Neural cell (in vitro differentiated cells): ENCODE measurements around the gene RAB3B.

ENCODE experiments used
- EP300 ChIP-seq: fragments of 450-650 bp; conservative IDR thresholded peaks from 2 replicates; pipeline ENCODE4 v1.6.1; 2014; ENCODE audit warnings: antibody characterized with exemption, mild to moderate bottlenecking, moderate library complexity; ENCODE audit not compliant: poor library complexity, severe bottlenecking
- EZH2 ChIP-seq: fragments of 200-600, 300-800 bp; shearing (Covaris generic), sonication (generic); IDR thresholded peaks from 2 replicates; pipeline ENCODE4 v1.6.1; 2014; ENCODE audit warnings: antibody characterized with exemption, low read length, borderline replicate concordance, mild to moderate bottlenecking; ENCODE audit not compliant: insufficient read depth, poor library complexity, severe bottlenecking
- MXI1 ChIP-seq: fragments of 450-650 bp; conservative IDR thresholded peaks from 2 replicates; pipeline ENCODE4 v1.6.1; 2014; ENCODE audit warnings: antibody characterized with exemption, mild to moderate bottlenecking; ENCODE audit not compliant: poor library complexity, severe bottlenecking
- POLR2AphosphoS5 ChIP-seq: IDR thresholded peaks from 2 replicates; pipeline ENCODE4 v1.6.1; 2012
- RAD21 ChIP-seq: fragments of 450-650 bp; conservative IDR thresholded peaks from 2 replicates; pipeline ENCODE4 v1.6.1; 2014; ENCODE audit warnings: antibody characterized with exemption, mild to moderate bottlenecking, moderate library complexity
- SMC3 ChIP-seq: fragments of 450-650 bp; conservative IDR thresholded peaks from 2 replicates; pipeline ENCODE4 v1.6.1; 2014; ENCODE audit warnings: antibody characterized with exemption, mild to moderate bottlenecking, moderate library complexity; ENCODE audit not compliant: poor library complexity
- TAF1 ChIP-seq: IDR thresholded peaks from 2 replicates; pipeline ENCODE4 v1.6.1; 2012; ENCODE audit warnings: low read depth
- TF ChIP-seq, protein P1 (sequence below): fragments of 450-650 bp; IDR thresholded peaks from 2 replicates; pipeline ENCODE4 v1.5.1; 2014; ENCODE audit warnings: antibody characterized with exemption, mild to moderate bottlenecking, moderate library complexity; ENCODE audit not compliant: poor library complexity, severe bottlenecking

DNA sequence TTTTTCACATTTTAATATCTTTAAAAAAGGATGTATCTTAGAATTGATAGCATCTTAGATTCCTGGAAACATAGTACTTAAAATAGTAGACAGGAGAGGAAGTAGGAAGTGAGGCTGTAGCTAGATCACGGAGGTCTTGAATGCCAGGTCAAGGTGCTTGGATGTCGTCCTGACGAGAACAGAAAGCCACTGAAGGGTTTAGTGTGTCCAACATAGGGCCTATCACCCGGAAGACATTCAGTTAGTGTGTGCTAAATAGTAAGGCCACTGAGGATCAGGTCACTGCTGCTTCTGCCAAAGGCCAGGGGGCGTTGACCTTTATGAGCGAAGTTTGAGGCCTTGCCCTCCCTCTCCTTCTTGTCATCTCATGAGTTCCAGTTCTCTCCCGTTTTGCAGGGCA is 35.7 kb downstream of the RAB3B start:
- TF ChIP-seq, protein P1, sequence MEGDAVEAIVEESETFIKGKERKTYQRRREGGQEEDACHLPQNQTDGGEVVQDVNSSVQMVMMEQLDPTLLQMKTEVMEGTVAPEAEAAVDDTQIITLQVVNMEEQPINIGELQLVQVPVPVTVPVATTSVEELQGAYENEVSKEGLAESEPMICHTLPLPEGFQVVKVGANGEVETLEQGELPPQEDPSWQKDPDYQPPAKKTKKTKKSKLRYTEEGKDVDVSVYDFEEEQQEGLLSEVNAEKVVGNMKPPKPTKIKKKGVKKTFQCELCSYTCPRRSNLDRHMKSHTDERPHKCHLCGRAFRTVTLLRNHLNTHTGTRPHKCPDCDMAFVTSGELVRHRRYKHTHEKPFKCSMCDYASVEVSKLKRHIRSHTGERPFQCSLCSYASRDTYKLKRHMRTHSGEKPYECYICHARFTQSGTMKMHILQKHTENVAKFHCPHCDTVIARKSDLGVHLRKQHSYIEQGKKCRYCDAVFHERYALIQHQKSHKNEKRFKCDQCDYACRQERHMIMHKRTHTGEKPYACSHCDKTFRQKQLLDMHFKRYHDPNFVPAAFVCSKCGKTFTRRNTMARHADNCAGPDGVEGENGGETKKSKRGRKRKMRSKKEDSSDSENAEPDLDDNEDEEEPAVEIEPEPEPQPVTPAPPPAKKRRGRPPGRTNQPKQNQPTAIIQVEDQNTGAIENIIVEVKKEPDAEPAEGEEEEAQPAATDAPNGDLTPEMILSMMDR: no peak
- no peak for TF ChIP-seq EZH2
- TF ChIP-seq TAF1: no peak
- no peak for TF ChIP-seq POLR2AphosphoS5
- no peak for TF ChIP-seq EP300
- no peak for TF ChIP-seq RAD21
- no peak for TF ChIP-seq MXI1
- TF ChIP-seq SMC3: no peak
